HepG2 (cell line): ENCODE results near the gene RUNX2. TPM values are rescaled to one million over a fixed set of nuclear protein-coding genes. Genes with fewer than 3 reads are reported as not detected.
A peak's percentile ranks its signal among the peaks of the same experiment; 100 is the strongest.

ENCODE experiments used
- AHDC1 ChIP-seq: sonication (generic); formaldehyde crosslinking; IDR thresholded peaks from 2 replicates; pipeline ENCODE4 v1.5.1; 2020; ENCODE audit warnings: mild to moderate bottlenecking, missing genetic modification reagents, borderline replicate concordance
- AKNA ChIP-seq: sonication (generic); formaldehyde crosslinking; IDR thresholded peaks from 2 replicates; pipeline ENCODE4 v1.4.0; 2020; ENCODE audit warnings: missing genetic modification reagents, borderline replicate concordance
- HDAC1 ChIP-seq: sonication (generic); formaldehyde crosslinking; IDR thresholded peaks from 2 replicates; pipeline ENCODE4 v1.5.1; 2020; ENCODE audit warnings: mild to moderate bottlenecking, missing genetic modification reagents
- HINFP ChIP-seq: sonication (generic); formaldehyde crosslinking; IDR thresholded peaks from 2 replicates; pipeline ENCODE4 v1.4.0; 2020; ENCODE audit warnings: low read depth, mild to moderate bottlenecking, missing genetic modification reagents
- KMT2A ChIP-seq: sonication (generic); formaldehyde crosslinking; IDR thresholded peaks from 2 replicates; pipeline ENCODE4 v1.4.0; 2020; ENCODE audit warnings: missing genetic modification reagents
- MXD3 ChIP-seq: IDR thresholded peaks from 2 replicates; pipeline ENCODE4 v1.6.1; 2016; ENCODE audit warnings: mild to moderate bottlenecking, missing biosample characterization, missing genetic modification reagents
- NFATC3 ChIP-seq: sonication (generic); formaldehyde crosslinking; IDR thresholded peaks from 2 replicates; pipeline ENCODE4 v1.5.1; 2020; ENCODE audit warnings: mild to moderate bottlenecking, missing genetic modification reagents
- PAWR ChIP-seq: sonication (generic); formaldehyde crosslinking; IDR thresholded peaks from 2 replicates; pipeline ENCODE4 v1.4.0; 2020; ENCODE audit warnings: missing genetic modification reagents, mild to moderate bottlenecking, borderline replicate concordance
- RBM22 ChIP-seq: fragments of 200-400 bp; formaldehyde crosslinking; optimal IDR thresholded peaks from 2 replicates; pipeline ENCODE3; 2017; ENCODE audit warnings: mild to moderate bottlenecking, low read length, moderate library complexity
- TOPORS ChIP-seq: sonication (generic); formaldehyde crosslinking; IDR thresholded peaks from 2 replicates; pipeline ENCODE4 v1.8.0; 2023; ENCODE audit warnings: mild to moderate bottlenecking, missing genetic modification reagents
- XRCC5 ChIP-seq: fragments of 200-400 bp; formaldehyde crosslinking; optimal IDR thresholded peaks from 2 replicates; pipeline ENCODE3; 2017; ENCODE audit warnings: mild to moderate bottlenecking, low read length
- ZFYVE20 ChIP-seq: sonication (generic); formaldehyde crosslinking; IDR thresholded peaks from 2 replicates; pipeline ENCODE4 v1.8.0; 2023; ENCODE audit warnings: low read depth, mild to moderate bottlenecking, moderate library complexity, missing genetic modification reagents, borderline replicate concordance
- ZNF230 ChIP-seq: sonication (generic); formaldehyde crosslinking; IDR thresholded peaks from 2 replicates; pipeline ENCODE4 v1.4.0; 2020; ENCODE audit warnings: mild to moderate bottlenecking, missing genetic modification reagents
- ZNF263 ChIP-seq: sonication (generic); formaldehyde crosslinking; IDR thresholded peaks from 2 replicates; pipeline ENCODE4 v1.4.0; 2020; ENCODE audit warnings: missing genetic modification reagents
- ZNF331 ChIP-seq: sonication (generic); formaldehyde crosslinking; IDR thresholded peaks from 2 replicates; pipeline ENCODE4 v1.4.0; 2020; ENCODE audit warnings: missing genetic modification reagents
- ZNF335 ChIP-seq: sonication (generic); formaldehyde crosslinking; IDR thresholded peaks from 2 replicates; pipeline ENCODE4 v1.4.0; 2020; ENCODE audit warnings: missing genetic modification reagents
- ZNF572 ChIP-seq: sonication (generic); formaldehyde crosslinking; IDR thresholded peaks from 2 replicates; pipeline ENCODE4 v1.5.1; 2020; ENCODE audit warnings: mild to moderate bottlenecking, missing genetic modification reagents
- ZNF660 ChIP-seq: sonication (generic); formaldehyde crosslinking; IDR thresholded peaks from 2 replicates; pipeline ENCODE4 v1.5.1; 2020; ENCODE audit warnings: mild to moderate bottlenecking, low read depth, missing genetic modification reagents, borderline replicate concordance
- polyA plus RNA-seq, 8 experiments: library from polyadenylated mRNA; depleted of rRNA in 3 of 8; stranded (reverse) in 7 of 8; unstranded in 1 of 8; fragments of >200 nt; fragmentation: Illumina TruSeq in 4 of 8; extraction: Trizol in 4 of 8; gene quantifications; 2 replicates each; pipeline versions ENCODE4 v1.2.1 to v1.2.3, GENCODE V29; 2011 to 2016; ENCODE audit warnings: low read depth in 4 of 8, missing spikeins in 1 of 8, mixed read lengths in 1 of 8; ENCODE audit not compliant: insufficient read depth in 1 of 8
- total RNA-seq, 5 experiments: library from RNA; depleted of rRNA; stranded (reverse); fragments of >200 nt; fragmentation: Illumina TruSeq; extraction: Trizol; gene quantifications; 2 replicates each; pipeline ENCODE4 v1.2.3, GENCODE V29; 2016; ENCODE audit warnings: low read depth in 1 of 5

The RUNX2 gene
- total and polyA plus RNA-seq, 2 of the 13 experiments (the other 11 are each of a cell fraction or from before 2014, with no cell fraction given): not detected

GRCh38 chr6:45422503-45423110, 94.5 kb downstream of the RUNX2 start (continued):
- TF ChIP-seq AHDC1 (CRISPR knock-in tag) (no peak), HDAC1 (0 out of 2 replicates have a peak, but pooled peaks have one; percentile 35), XRCC5 (no peak), ZNF263 (CRISPR knock-in tag) (no peak), AKNA (CRISPR knock-in tag) (no peak), PAWR (CRISPR knock-in tag) (no peak), MXD3 (CRISPR knock-in tag) (0 out of 2 replicates have a peak, but pooled peaks have one; percentile 7), ZNF572 (CRISPR knock-in tag) (no peak), ZNF660 (CRISPR knock-in tag) (no peak), RBM22 (no peak), ZNF335 (CRISPR knock-in tag) (no peak), ZNF331 (CRISPR knock-in tag) (0 out of 2 replicates have a peak, but pooled peaks have one; percentile 33), TOPORS (no peak), ZFYVE20 (no peak), HINFP (no peak), ZNF230 (no peak), KMT2A (0 out of 2 replicates have a peak, but pooled peaks have one; percentile 53), NFATC3 (CRISPR knock-in tag) (no peak)
